GM12874 (cell line): Measurements from ENCODE around the gene LRRC4C.

Experiments
- TF ChIP-seq, protein P1 (sequence below): IDR thresholded peaks from 2 replicates; pipeline ENCODE4 v1.5.1; 2011; ENCODE audit warnings: low read depth, mild to moderate bottlenecking, control low read depth, low read length, moderate library complexity; ENCODE audit not compliant: insufficient read depth

Gene LRRC4C

GRCh38 chr11:40376331-40376730 lies 1083.1 kb downstream of the LRRC4C start:
- TF ChIP-seq, protein P1, sequence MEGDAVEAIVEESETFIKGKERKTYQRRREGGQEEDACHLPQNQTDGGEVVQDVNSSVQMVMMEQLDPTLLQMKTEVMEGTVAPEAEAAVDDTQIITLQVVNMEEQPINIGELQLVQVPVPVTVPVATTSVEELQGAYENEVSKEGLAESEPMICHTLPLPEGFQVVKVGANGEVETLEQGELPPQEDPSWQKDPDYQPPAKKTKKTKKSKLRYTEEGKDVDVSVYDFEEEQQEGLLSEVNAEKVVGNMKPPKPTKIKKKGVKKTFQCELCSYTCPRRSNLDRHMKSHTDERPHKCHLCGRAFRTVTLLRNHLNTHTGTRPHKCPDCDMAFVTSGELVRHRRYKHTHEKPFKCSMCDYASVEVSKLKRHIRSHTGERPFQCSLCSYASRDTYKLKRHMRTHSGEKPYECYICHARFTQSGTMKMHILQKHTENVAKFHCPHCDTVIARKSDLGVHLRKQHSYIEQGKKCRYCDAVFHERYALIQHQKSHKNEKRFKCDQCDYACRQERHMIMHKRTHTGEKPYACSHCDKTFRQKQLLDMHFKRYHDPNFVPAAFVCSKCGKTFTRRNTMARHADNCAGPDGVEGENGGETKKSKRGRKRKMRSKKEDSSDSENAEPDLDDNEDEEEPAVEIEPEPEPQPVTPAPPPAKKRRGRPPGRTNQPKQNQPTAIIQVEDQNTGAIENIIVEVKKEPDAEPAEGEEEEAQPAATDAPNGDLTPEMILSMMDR, result no peak

DNA sequence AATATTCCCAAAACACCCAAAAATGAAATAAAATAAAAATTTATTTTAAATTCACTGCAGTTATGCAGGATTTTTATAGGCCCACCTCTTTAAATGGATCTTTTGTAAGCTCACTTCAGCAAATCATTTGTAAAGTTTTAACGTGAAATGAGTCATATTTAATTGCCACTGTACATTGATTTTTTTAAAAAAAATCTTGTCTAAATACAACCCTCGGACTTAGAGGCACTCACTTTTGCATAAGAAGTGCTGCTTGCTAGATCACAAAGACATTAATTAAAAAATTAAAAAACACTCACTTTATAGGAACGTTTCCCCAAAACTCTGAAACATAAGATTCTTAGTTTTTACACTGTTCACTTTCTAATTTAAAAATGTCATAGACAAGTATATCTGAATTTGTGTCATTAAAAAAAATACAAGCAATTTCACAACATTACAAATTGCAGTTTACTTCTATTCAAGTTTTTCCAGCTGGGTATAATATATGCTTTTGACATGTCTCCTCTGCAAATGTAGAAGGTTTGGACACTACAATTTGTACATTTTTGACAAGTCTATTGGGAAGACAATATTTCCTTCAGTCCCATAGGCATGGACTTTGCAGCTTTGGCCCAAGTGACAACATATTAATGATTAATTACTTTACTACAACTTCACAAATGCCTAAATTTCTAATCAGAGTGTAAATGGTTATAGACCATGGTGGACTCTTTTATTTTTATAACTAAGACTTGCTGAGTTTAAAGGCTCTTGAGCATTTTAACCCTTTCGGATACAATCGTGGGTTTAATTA lies 1088.4 kb downstream of the LRRC4C start:
- TF ChIP-seq, protein P1, result no peak

DNA sequence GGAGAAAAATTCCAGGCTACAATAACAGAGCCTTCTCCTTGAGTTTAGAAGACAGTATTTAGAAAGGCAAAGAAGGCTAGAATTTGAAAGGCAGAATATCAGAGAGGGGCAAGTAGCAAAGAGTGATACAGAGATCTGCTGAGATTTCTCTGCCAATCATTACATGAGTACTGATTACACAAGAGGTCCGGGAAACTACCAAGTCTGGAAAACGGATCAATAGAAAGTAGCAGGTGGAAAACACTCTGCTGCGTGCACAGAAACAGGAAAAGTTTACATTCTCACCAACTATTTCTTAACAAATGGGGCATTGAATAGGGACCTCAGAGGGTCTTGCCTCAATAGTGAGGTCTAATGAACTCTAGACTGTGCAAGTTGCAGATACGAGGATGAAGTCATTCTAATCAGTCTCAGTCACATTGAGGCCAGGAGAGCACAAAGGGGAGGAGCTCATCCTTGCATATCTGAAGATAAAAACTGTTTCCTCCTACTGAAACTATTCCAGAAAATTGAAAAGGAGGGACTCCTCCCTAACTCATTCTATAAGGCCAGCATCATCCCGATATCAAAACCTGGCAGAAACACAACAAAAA lies 1099.2 kb downstream of the LRRC4C start:
- TF ChIP-seq, protein P1, result no peak

DNA sequence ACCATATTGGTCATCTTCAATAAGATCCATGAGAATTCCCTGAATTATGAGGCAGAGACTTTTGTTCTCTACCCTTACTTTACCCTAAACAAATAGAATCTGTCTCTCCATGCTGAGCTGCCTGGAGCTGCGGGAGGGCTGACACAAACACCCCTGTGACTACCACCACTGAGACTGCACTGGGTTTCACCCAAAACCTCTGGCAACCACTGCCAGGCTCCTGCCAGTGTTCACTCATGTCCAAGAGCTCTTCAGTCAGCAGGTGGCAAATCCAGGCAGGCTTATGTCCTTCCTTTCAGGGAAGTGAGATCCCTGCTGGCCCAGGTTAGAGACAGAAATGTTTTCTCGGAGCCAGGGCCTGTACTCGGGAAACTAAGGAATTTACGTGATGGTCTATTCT lies 1105.3 kb downstream of the LRRC4C start:
- TF ChIP-seq, protein P1, result no peak

DNA sequence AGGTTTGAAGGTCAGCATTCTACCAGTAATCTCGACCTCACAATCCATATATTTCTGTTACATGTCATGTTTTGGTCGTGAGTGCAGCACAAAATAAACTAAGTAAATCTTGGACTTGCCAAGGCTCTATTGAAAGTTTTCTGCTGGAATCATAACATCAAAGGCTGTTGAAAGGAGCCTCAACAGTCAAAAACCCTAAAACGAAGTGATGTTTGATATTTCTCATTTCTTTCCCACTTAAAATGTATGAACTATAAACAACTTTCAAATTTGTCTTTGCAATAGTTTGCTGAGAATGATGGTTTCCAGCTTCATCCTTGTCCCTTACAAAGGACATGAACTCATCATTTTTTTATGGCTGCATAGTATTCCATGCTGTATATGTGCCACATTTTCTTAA lies 1118.5 kb downstream of the LRRC4C start:
- TF ChIP-seq, protein P1, result no peak

- TF ChIP-seq, protein P1, result no peak
These were observed 1120.7 kb downstream of the LRRC4C start for GRCh38 chr11:40338739-40339138.

- TF ChIP-seq, protein P1, result no peak
These were observed 1121.4 kb downstream of the LRRC4C start for GRCh38 chr11:40338062-40338461.
